ENCODE results near the gene MGLL.

Gene MGLL

GRCh38 chr3:127711021-127711695 is 111.2 kb downstream of the MGLL start:
- DNase-seq: no peak
- H3K4ac ChIP-seq (ENCODE audit: low read depth, low read length): no peak overlapping the region
- H2BK5ac ChIP-seq (ENCODE audit: low read length): no peak overlapping the region
- no peaks in the 10 kb centered on the region for H3K27me3 ChIP-seq (ENCODE audit: insufficient read depth, low read length, poor library complexity)
- no peak overlapping the region for H3K4me2 ChIP-seq (ENCODE audit: low read length)
- no peak overlapping the region for H3K56ac ChIP-seq (ENCODE audit: low read length)
- H4K8ac ChIP-seq (ENCODE audit: low read depth, low read length): no peak overlapping the region
- no peak overlapping the region for H2BK15ac ChIP-seq (replicated peaks; ENCODE audit: low read depth)
- no peak overlapping the region for H3K23ac ChIP-seq (ENCODE audit: low read length)
- peaks cover 2% of the 10 kb centered on the region for H3K4me1 ChIP-seq (ENCODE audit: control insufficient read depth, low read depth, low read length)
- no peak overlapping the region for H3K9ac ChIP-seq (ENCODE audit: low read length)
- no peaks in the 10 kb centered on the region for H3K79me2 ChIP-seq (ENCODE audit: control insufficient read depth, insufficient read depth, low read length)
- no CpG with 5 or more reads among the region's 14 CpGs for WGBS (ENCODE audit: extremely low coverage, insufficient coverage, low lambda C conversion rate)
- no peak overlapping the region for H3K27ac ChIP-seq (ENCODE audit: low read depth, low read length)
- H3K4me3 ChIP-seq (ENCODE audit: low read length): no peak overlapping the region
- no peak overlapping the region for H4K5ac ChIP-seq (ENCODE audit: low read length)
- no peaks in the 10 kb centered on the region for H3K36me3 ChIP-seq (ENCODE audit: control insufficient read depth, insufficient read depth, low read length)
- no peaks in the 10 kb centered on the region for H3K79me1 ChIP-seq (ENCODE audit: low read length)
- no peak overlapping the region for H2AK5ac ChIP-seq (ENCODE audit: low read length)
- H2BK120ac ChIP-seq (ENCODE audit: low read depth, low read length): no peak overlapping the region
- H3K18ac ChIP-seq (ENCODE audit: low read length): no peak overlapping the region

- H3K4me1 ChIP-seq (ENCODE audit: control insufficient read depth, low read depth, low read length): peaks cover 2% of the 10 kb centered on the region
- H3K27ac ChIP-seq (ENCODE audit: low read depth, low read length): no peak overlapping the region
These were observed 112.0 kb downstream of the MGLL start for GRCh38 chr3:127710155-127710941.

GRCh38 chr3:127709320-127710060 is 112.8 kb downstream of the MGLL start:
- Histone ChIP-seq H3K56ac (ENCODE audit: low read length) (no peak overlapping the region), H3K36me3 (ENCODE audit: control insufficient read depth, insufficient read depth, low read length) (no peaks in the 10 kb centered on the region), H3K4me2 (ENCODE audit: low read length) (no peak overlapping the region), H3K4ac (ENCODE audit: low read depth, low read length) (no peak overlapping the region), H3K79me1 (ENCODE audit: low read length) (no peaks in the 10 kb centered on the region), H3K27ac (ENCODE audit: low read depth, low read length) (no peak overlapping the region), H3K9ac (ENCODE audit: low read length) (no peak overlapping the region), H2BK120ac (ENCODE audit: low read depth, low read length) (no peak overlapping the region), H4K8ac (ENCODE audit: low read depth, low read length) (no peak overlapping the region), H2BK15ac (replicated peaks; ENCODE audit: low read depth) (no peak overlapping the region), H3K4me1 (ENCODE audit: control insufficient read depth, low read depth, low read length) (peaks cover 2% of the 10 kb centered on the region), H2BK5ac (ENCODE audit: low read length) (no peak overlapping the region), H3K18ac (ENCODE audit: low read length) (no peak overlapping the region), H3K23ac (ENCODE audit: low read length) (no peak overlapping the region), H4K5ac (ENCODE audit: low read length) (no peak overlapping the region), H3K4me3 (ENCODE audit: low read length) (no peak overlapping the region), H2AK5ac (ENCODE audit: low read length) (no peak overlapping the region), H3K79me2 (ENCODE audit: control insufficient read depth, insufficient read depth, low read length) (no peaks in the 10 kb centered on the region), H3K27me3 (ENCODE audit: insufficient read depth, low read length, poor library complexity) (no peaks in the 10 kb centered on the region)
- no peak for DNase-seq
- WGBS (ENCODE audit: extremely low coverage, insufficient coverage, low lambda C conversion rate): no CpG with 5 or more reads among the region's 3 CpGs

More at GRCh38 chr3:127710155-127710941, 112.0 kb downstream of the MGLL start:
- H3K4ac ChIP-seq (ENCODE audit: low read depth, low read length): no peak overlapping the region
- H3K4me3 ChIP-seq (ENCODE audit: low read length): no peak overlapping the region
- H2BK15ac ChIP-seq (replicated peaks; ENCODE audit: low read depth): no peak overlapping the region
- H3K9ac ChIP-seq (ENCODE audit: low read length): no peak overlapping the region
- DNase-seq: no peak
- H2BK5ac ChIP-seq (ENCODE audit: low read length): no peak overlapping the region
- no CpG with 5 or more reads among the region's 18 CpGs for WGBS (ENCODE audit: extremely low coverage, insufficient coverage, low lambda C conversion rate)
- H4K8ac ChIP-seq (ENCODE audit: low read depth, low read length): no peak overlapping the region
- no peaks in the 10 kb centered on the region for H3K79me2 ChIP-seq (ENCODE audit: control insufficient read depth, insufficient read depth, low read length)
- H3K79me1 ChIP-seq (ENCODE audit: low read length): no peaks in the 10 kb centered on the region
- H2BK120ac ChIP-seq (ENCODE audit: low read depth, low read length): no peak overlapping the region
- no peaks in the 10 kb centered on the region for H3K27me3 ChIP-seq (ENCODE audit: insufficient read depth, low read length, poor library complexity)
- no peak overlapping the region for H3K56ac ChIP-seq (ENCODE audit: low read length)
- H3K36me3 ChIP-seq (ENCODE audit: control insufficient read depth, insufficient read depth, low read length): no peaks in the 10 kb centered on the region
- no peak overlapping the region for H3K23ac ChIP-seq (ENCODE audit: low read length)
- no peak overlapping the region for H3K18ac ChIP-seq (ENCODE audit: low read length)
- no peak overlapping the region for H3K4me2 ChIP-seq (ENCODE audit: low read length)
- H2AK5ac ChIP-seq (ENCODE audit: low read length): no peak overlapping the region
- H4K5ac ChIP-seq (ENCODE audit: low read length): no peak overlapping the region

GRCh38 chr3:127708837-127709236 is 113.5 kb downstream of the MGLL start:
- H3K4me3 ChIP-seq (ENCODE audit: low read length): no peak overlapping the region
- WGBS (ENCODE audit: extremely low coverage, insufficient coverage, low lambda C conversion rate): no CpG with 5 or more reads among the region's 2 CpGs
- no peaks in the 10 kb centered on the region for H3K79me2 ChIP-seq (ENCODE audit: control insufficient read depth, insufficient read depth, low read length)
- H4K5ac ChIP-seq (ENCODE audit: low read length): no peak overlapping the region
- H3K18ac ChIP-seq (ENCODE audit: low read length): no peak overlapping the region
- no peak overlapping the region for H3K23ac ChIP-seq (ENCODE audit: low read length)
- no peak overlapping the region for H2AK5ac ChIP-seq (ENCODE audit: low read length)
- H3K4ac ChIP-seq (ENCODE audit: low read depth, low read length): no peak overlapping the region
- no peak overlapping the region for H3K9ac ChIP-seq (ENCODE audit: low read length)
- H3K79me1 ChIP-seq (ENCODE audit: low read length): no peaks in the 10 kb centered on the region
- H2BK120ac ChIP-seq (ENCODE audit: low read depth, low read length): no peak overlapping the region
- no peaks in the 10 kb centered on the region for H3K36me3 ChIP-seq (ENCODE audit: control insufficient read depth, insufficient read depth, low read length)
- H3K27me3 ChIP-seq (ENCODE audit: insufficient read depth, low read length, poor library complexity): no peaks in the 10 kb centered on the region
- H2BK15ac ChIP-seq (replicated peaks; ENCODE audit: low read depth): no peak overlapping the region
- H2BK5ac ChIP-seq (ENCODE audit: low read length): no peak overlapping the region
- no peak for DNase-seq
- H3K4me2 ChIP-seq (ENCODE audit: low read length): no peak overlapping the region
- H4K8ac ChIP-seq (ENCODE audit: low read depth, low read length): no peak overlapping the region
- H3K27ac ChIP-seq (ENCODE audit: low read depth, low read length): no peak overlapping the region
- H3K4me1 ChIP-seq (ENCODE audit: control insufficient read depth, low read depth, low read length): peaks cover 2% of the 10 kb centered on the region
- H3K56ac ChIP-seq (ENCODE audit: low read length): no peak overlapping the region

GRCh38 chr3:127707851-127708411 is 114.4 kb downstream of the MGLL start:
- H2BK5ac ChIP-seq (ENCODE audit: low read length): no peak overlapping the region
- no peak overlapping the region for H3K23ac ChIP-seq (ENCODE audit: low read length)
- H3K4ac ChIP-seq (ENCODE audit: low read depth, low read length): no peak overlapping the region
- H2AK5ac ChIP-seq (ENCODE audit: low read length): no peak overlapping the region
- H3K56ac ChIP-seq (ENCODE audit: low read length): no peak overlapping the region
- H3K27me3 ChIP-seq (ENCODE audit: insufficient read depth, low read length, poor library complexity): no peaks in the 10 kb centered on the region
- no peak overlapping the region for H3K27ac ChIP-seq (ENCODE audit: low read depth, low read length)
- H2BK15ac ChIP-seq (replicated peaks; ENCODE audit: low read depth): no peak overlapping the region
- peaks cover 2% of the 10 kb centered on the region for H3K4me1 ChIP-seq (ENCODE audit: control insufficient read depth, low read depth, low read length)
- H3K9ac ChIP-seq (ENCODE audit: low read length): no peak overlapping the region
- H3K79me1 ChIP-seq (ENCODE audit: low read length): no peaks in the 10 kb centered on the region
- no peak for DNase-seq
- H3K4me3 ChIP-seq (ENCODE audit: low read length): no peak overlapping the region
- WGBS (ENCODE audit: extremely low coverage, insufficient coverage, low lambda C conversion rate): no CpG with 5 or more reads among the region's 13 CpGs
- H3K4me2 ChIP-seq (ENCODE audit: low read length): no peak overlapping the region
- no peaks in the 10 kb centered on the region for H3K79me2 ChIP-seq (ENCODE audit: control insufficient read depth, insufficient read depth, low read length)
- H4K8ac ChIP-seq (ENCODE audit: low read depth, low read length): no peak overlapping the region
- no peak overlapping the region for H2BK120ac ChIP-seq (ENCODE audit: low read depth, low read length)
- H4K5ac ChIP-seq (ENCODE audit: low read length): no peak overlapping the region
- no peak overlapping the region for H3K18ac ChIP-seq (ENCODE audit: low read length)
- no peaks in the 10 kb centered on the region for H3K36me3 ChIP-seq (ENCODE audit: control insufficient read depth, insufficient read depth, low read length)

Data from mesendoderm (in vitro differentiated cells).